ENCODE results near the gene DMBX1.

Gene DMBX1

DNA sequence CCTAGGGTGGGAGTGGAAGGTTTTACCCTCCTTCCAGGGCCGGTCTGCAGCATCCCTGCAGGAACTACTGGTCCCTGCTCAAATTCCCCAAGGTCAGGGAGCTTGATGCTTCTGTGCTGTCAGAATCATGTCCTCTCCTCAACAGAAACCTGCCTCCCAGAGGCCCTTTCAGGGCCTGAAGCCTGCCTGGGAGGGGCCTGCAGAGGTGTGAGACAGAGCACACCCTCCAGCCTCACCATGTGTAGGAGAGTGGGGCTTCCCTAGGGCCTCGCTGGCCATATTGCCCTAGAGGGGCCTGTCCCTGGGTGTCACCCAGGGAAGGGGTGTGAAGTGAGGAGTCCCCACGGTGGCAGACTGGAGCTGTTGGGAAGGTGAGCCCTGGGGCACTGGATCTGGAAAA is 40.7 kb downstream of the DMBX1 start:
- Histone ChIP-seq H3K36me3 (ENCODE audit: control insufficient read depth, insufficient read depth, low read length) (no peaks in the 10 kb centered on the region), H3K4me1 (peaks cover 10% of the 10 kb centered on the region), H3K4me3 (ENCODE audit: low read depth, low read length) (no peak overlapping the region), H3K9ac (no peak overlapping the region), H3K27ac (no peak overlapping the region), H3K9me3 (ENCODE audit: control insufficient read depth, low read length) (no peaks in the 10 kb centered on the region), H2AFZ (no peak overlapping the region), H3K79me2 (no peaks in the 10 kb centered on the region), H3K4me2 (ENCODE audit: low read length) (no peak overlapping the region), H3K27me3 (ENCODE audit: control insufficient read depth, insufficient read depth, low read length) (no peaks in the 10 kb centered on the region)
- TF ChIP-seq, protein P1, sequence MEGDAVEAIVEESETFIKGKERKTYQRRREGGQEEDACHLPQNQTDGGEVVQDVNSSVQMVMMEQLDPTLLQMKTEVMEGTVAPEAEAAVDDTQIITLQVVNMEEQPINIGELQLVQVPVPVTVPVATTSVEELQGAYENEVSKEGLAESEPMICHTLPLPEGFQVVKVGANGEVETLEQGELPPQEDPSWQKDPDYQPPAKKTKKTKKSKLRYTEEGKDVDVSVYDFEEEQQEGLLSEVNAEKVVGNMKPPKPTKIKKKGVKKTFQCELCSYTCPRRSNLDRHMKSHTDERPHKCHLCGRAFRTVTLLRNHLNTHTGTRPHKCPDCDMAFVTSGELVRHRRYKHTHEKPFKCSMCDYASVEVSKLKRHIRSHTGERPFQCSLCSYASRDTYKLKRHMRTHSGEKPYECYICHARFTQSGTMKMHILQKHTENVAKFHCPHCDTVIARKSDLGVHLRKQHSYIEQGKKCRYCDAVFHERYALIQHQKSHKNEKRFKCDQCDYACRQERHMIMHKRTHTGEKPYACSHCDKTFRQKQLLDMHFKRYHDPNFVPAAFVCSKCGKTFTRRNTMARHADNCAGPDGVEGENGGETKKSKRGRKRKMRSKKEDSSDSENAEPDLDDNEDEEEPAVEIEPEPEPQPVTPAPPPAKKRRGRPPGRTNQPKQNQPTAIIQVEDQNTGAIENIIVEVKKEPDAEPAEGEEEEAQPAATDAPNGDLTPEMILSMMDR (IDR thresholded peaks at IDR 0.05): no peak

DNA sequence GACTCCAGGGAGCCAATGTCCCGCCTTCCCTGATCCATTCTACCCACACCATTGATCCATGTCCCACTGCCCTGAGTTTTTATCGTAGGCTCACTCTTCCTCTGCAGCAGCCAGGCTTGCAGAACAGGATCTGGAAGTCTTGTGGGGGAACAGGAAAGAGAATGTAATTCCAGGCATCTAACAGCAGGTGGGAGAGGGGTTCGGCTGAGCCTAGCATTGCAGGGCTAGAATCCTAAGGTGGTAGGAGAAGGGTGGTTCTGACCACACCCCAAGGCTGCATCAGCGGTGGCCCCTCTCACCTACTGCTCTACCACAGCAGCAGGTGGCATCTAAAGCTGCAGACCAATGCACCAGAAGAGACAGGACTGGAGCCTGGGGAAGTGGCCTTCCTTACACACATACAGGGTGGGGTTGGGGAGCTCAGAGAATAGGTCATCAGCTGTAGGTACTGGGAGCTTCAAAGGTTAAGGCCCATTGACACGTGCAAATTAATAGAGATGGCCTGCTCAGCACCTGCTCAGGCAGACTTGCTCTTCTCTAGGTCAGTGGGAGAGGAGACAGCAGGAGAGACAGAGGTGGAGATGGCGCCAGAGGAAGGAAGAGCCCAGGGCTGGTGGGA is 41.3 kb downstream of the DMBX1 start:
- no peaks in the 10 kb centered on the region for H3K79me2 ChIP-seq
- no peaks in the 10 kb centered on the region for H3K27me3 ChIP-seq (ENCODE audit: control insufficient read depth, insufficient read depth, low read length)
- H3K9me3 ChIP-seq (ENCODE audit: control insufficient read depth, low read length): no peaks in the 10 kb centered on the region
- H3K36me3 ChIP-seq (ENCODE audit: control insufficient read depth, insufficient read depth, low read length): no peaks in the 10 kb centered on the region
- H3K4me3 ChIP-seq (ENCODE audit: low read depth, low read length): no peak overlapping the region
- peaks cover 10% of the 10 kb centered on the region for H3K4me1 ChIP-seq
- H3K27ac ChIP-seq: no peak overlapping the region
- H3K9ac ChIP-seq: no peak overlapping the region
- H3K4me2 ChIP-seq (ENCODE audit: low read length): no peak overlapping the region
- TF ChIP-seq, protein P1 (IDR thresholded peaks at IDR 0.05): no peak
- H2AFZ ChIP-seq: no peak overlapping the region

DNA sequence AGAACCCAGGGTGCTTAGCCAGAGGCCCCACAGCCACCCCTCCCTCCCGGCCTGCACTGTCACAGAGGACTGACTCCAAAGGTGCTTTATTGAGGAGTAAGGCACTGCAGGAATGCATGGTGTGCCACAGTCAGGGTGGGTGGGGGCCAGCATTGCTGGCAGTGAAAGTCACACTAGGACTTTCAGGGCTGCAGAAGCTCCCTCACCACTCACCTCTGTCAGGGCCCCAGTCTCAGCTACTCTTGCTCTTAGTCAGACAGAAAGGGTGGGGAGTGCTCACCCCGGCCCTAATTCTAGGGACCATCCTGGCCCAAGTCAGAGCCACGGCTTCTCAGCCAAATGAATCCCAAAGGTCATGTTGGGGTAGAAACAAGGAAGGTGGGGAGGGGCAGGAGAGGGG is 42.5 kb downstream of the DMBX1 start:
- Histone ChIP-seq H3K27me3 (ENCODE audit: control insufficient read depth, insufficient read depth, low read length) (no peaks in the 10 kb centered on the region), H3K4me2 (ENCODE audit: low read length) (no peak overlapping the region), H2AFZ (no peak overlapping the region), H3K4me3 (ENCODE audit: low read depth, low read length) (no peak overlapping the region), H3K9ac (no peak overlapping the region), H3K9me3 (ENCODE audit: control insufficient read depth, low read length) (no peaks in the 10 kb centered on the region), H3K36me3 (ENCODE audit: control insufficient read depth, insufficient read depth, low read length) (no peaks in the 10 kb centered on the region), H3K4me1 (peaks cover 3% of the 10 kb centered on the region), H3K27ac (no peak overlapping the region), H3K79me2 (no peaks in the 10 kb centered on the region)
- TF ChIP-seq, protein P1 (IDR thresholded peaks at IDR 0.05): no peak

DNA sequence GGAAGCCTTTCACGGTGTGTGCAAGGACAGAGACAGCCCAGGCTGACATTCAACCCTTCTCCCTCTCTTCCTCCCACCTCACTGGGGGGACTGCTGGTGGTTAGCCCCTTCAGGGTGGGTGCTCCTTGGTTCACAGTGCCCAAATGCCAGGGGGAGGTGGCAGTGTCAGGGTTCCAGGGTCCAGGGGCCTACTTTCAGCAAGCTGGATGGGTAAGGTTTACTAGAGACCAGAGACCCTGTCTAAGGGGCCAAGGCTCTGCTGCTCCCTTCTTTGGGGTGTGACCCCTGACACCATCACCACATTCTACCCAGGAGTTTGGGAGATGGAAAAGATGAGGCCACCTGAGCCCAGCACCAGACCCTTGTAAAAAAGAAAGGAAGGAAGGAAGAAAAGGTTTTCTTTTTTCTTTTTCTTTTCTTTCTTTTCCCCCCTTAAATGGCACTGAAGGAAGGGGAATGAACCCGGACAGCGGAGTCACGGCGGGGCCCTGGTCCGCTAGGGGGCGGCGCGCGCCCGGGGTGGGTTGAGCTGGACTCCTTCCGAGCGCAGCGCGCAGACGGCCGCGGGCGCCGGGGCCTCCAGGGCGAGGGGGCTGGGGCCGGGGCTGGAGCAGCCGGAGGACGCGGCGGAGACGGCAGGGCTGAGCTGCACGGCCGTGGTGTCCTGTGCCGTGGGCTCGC is 43.0 kb downstream of the DMBX1 start:
- Histone ChIP-seq H3K4me2 (ENCODE audit: low read length) (peak overlapping the region; percentile 30), H3K4me1 (peaks cover 2% of the 10 kb centered on the region), H3K36me3 (ENCODE audit: control insufficient read depth, insufficient read depth, low read length) (no peaks in the 10 kb centered on the region), H3K27ac (no peak overlapping the region), H2AFZ (no peak overlapping the region), H3K9me3 (ENCODE audit: control insufficient read depth, low read length) (no peaks in the 10 kb centered on the region), H3K27me3 (ENCODE audit: control insufficient read depth, insufficient read depth, low read length) (no peaks in the 10 kb centered on the region), H3K79me2 (no peaks in the 10 kb centered on the region), H3K4me3 (ENCODE audit: low read depth, low read length) (no peak overlapping the region), H3K9ac (no peak overlapping the region)
- TF ChIP-seq, protein P1 (IDR thresholded peaks at IDR 0.05): peak; percentile 43

Measured in parathyroid adenoma (tissue), 2 donors.